HCT116 (cell line): ENCODE data around the gene MTMR10. TPM values are rescaled to one million over a fixed set of nuclear protein-coding genes. Genes with fewer than 3 reads are reported as not detected.

ENCODE experiments used
- ATAC-seq: fragments of 200-7000 bp; cut with Tn5 transposase; 2 replicates; pipeline ENCODE4 v1.9.1; 2020; ENCODE audit warnings: mild to moderate bottlenecking, moderate library complexity
- BruUV-seq: library from RNA; stranded (reverse); fragments of 400-500 nt; replicated peaks from 2 replicates; lab custom pipeline; 2021; lab: Mats Ljungman, UMichigan
- CTCF ChIA-PET: fragments of 300-600 bp; sonication (Branson Sonifier 250); formaldehyde crosslinking; loops from one replicate; lab custom pipeline; 2021; ENCODE audit warnings: antibody characterized with exemption; lab: Charles Lee
- POLR2A ChIA-PET: fragments of 300-600, 350-600 bp; sonication (Branson Sonifier 250); formaldehyde crosslinking; loops from one replicate; lab custom pipeline; 2021; ENCODE audit warnings: antibody characterized with exemption; lab: Charles Lee
- RAD21 ChIA-PET, 2 experiments: fragments of 300-600 bp; sonication (Branson Sonifier 250); formaldehyde crosslinking; loops; one replicate each; lab custom pipeline; 2023; ENCODE audit warnings: low total read pairs in 2 of 2; ENCODE audit not compliant: uncharacterized antibody in 2 of 2, unreplicated experiment in 2 of 2, low non-redundant PET in 1 of 2; lab: Charles Lee
- DNase-seq: peaks from one replicate; pipeline ENCODE4 v3.0.0-alpha.2; 2010; ENCODE audit warnings: low read depth, low spot score
- H2AFZ ChIP-seq: fragments of 200-600 bp; shearing (Covaris generic), sonication (generic); 2 replicates; pipeline ENCODE4 v1.6.1; 2017; ENCODE audit warnings: low read depth, mixed run types, mixed read lengths, antibody characterized with exemption, low read length; ENCODE audit not compliant: poor library complexity, severe bottlenecking
- H3K27ac ChIP-seq: 2 replicates; pipeline ENCODE4 v1.5.1; 2012; ENCODE audit warnings: low read depth, low read length
- H3K27me3 ChIP-seq: fragments of 200-600 bp; sonication (generic); 2 replicates; pipeline ENCODE4 v1.6.1; 2016; ENCODE audit warnings: mixed run types, low read length, mixed read lengths; ENCODE audit not compliant: insufficient read depth
- H3K36me3 ChIP-seq, 2 experiments: fragments of 200-500 bp in 1 of 2; fragments of 200-600 bp in 1 of 2; sonication (Bioruptor generic) in 1 of 2; sonication (generic) in 1 of 2; 2 replicates each; pipeline versions ENCODE4 v1.5.1 to v1.6.1; 2014 to 2016; ENCODE audit warnings: low read length in 2 of 2, inconsistent platforms in 1 of 2, mixed read lengths in 1 of 2, mixed run types in 1 of 2; ENCODE audit not compliant: insufficient read depth in 2 of 2, control insufficient read depth in 1 of 2
- H3K4me1 ChIP-seq, 2 experiments: fragments of 200-600 bp in 1 of 2; sonication (generic) in 1 of 2; 2 replicates each; pipeline versions ENCODE4 v1.5.1 to v1.6.1; 2012 to 2017; ENCODE audit warnings: low read length in 2 of 2, inconsistent platforms in 1 of 2, mild to moderate bottlenecking in 1 of 2, mixed read lengths in 1 of 2, mixed run types in 1 of 2, moderate library complexity in 1 of 2; ENCODE audit not compliant: insufficient read depth in 2 of 2, control insufficient read depth in 1 of 2
- H3K4me2 ChIP-seq: fragments of 200-600 bp; sonication (generic); 2 replicates; pipeline ENCODE4 v1.6.1; 2017; ENCODE audit warnings: mixed run types, low read length, mixed read lengths
- H3K4me3 ChIP-seq, 2 experiments: fragments of 200-600 bp in 1 of 2; sonication (generic) in 1 of 2; replicated peaks in 1 of 2; 2 replicates each; pipeline ENCODE4 v1.5.1; 2011 to 2016; ENCODE audit warnings: low read length in 2 of 2, control low read depth in 1 of 2, low read depth in 1 of 2, mild to moderate bottlenecking in 1 of 2, mixed read lengths in 1 of 2, mixed run types in 1 of 2
- H3K79me2 ChIP-seq: fragments of 200-600 bp; sonication (generic); 2 replicates; pipeline ENCODE4 v1.6.1; 2017; ENCODE audit warnings: mild to moderate bottlenecking, mixed run types, low read length, moderate library complexity, mixed read lengths; ENCODE audit not compliant: insufficient read depth
- H3K9ac ChIP-seq: fragments of 200-600 bp; sonication (generic); 2 replicates; pipeline ENCODE4 v1.6.1; 2016; ENCODE audit warnings: low read length, mixed read lengths
- H3K9me2 ChIP-seq: fragments of 200-600 bp; sonication (generic), shearing (Covaris generic); 2 replicates; pipeline ENCODE4 v1.6.1; 2017; ENCODE audit warnings: mixed run types, mild to moderate bottlenecking, moderate library complexity; ENCODE audit not compliant: insufficient read depth
- H3K9me3 ChIP-seq, 2 experiments: fragments of 200-500 bp in 1 of 2; fragments of 200-600 bp in 1 of 2; sonication (Bioruptor generic) in 1 of 2; sonication (generic) in 1 of 2; 2 replicates each; pipeline ENCODE4 v1.6.1; 2014 to 2017; ENCODE audit warnings: low read length in 2 of 2, mixed read lengths in 2 of 2, inconsistent platforms in 1 of 2, low read depth in 1 of 2, mild to moderate bottlenecking in 1 of 2, mixed run types in 1 of 2, moderate library complexity in 1 of 2; ENCODE audit not compliant: control insufficient read depth in 1 of 2, insufficient read depth in 1 of 2
- H4K20me1 ChIP-seq: fragments of 200-600 bp; sonication (generic), shearing (Covaris generic); 2 replicates; pipeline ENCODE4 v1.6.1; 2017; ENCODE audit warnings: mixed run types, mild to moderate bottlenecking, moderate library complexity; ENCODE audit not compliant: insufficient read depth
- CBX3 ChIP-seq: IDR thresholded peaks from 2 replicates; pipeline ENCODE4 v1.6.1; 2012; ENCODE audit warnings: low read depth
- EGR1 ChIP-seq: IDR thresholded peaks from 2 replicates; pipeline ENCODE4 v1.6.1; 2012; ENCODE audit warnings: low read depth
- ELF1 ChIP-seq: IDR thresholded peaks from 2 replicates; pipeline ENCODE4 v1.6.1; 2012; ENCODE audit warnings: low read depth, borderline replicate concordance
- POLR2AphosphoS5 ChIP-seq: IDR thresholded peaks from 2 replicates; pipeline ENCODE4 v1.6.1; 2011; ENCODE audit warnings: mild to moderate bottlenecking, low read depth, low read length, moderate library complexity
- SP1 ChIP-seq: IDR thresholded peaks from 2 replicates; pipeline ENCODE4 v1.6.1; 2012; ENCODE audit warnings: low read depth
- TCF7L2 ChIP-seq: IDR thresholded peaks from 2 replicates; pipeline ENCODE4 v1.7.0; 2011; ENCODE audit warnings: borderline replicate concordance, inconsistent platforms; ENCODE audit not compliant: insufficient read depth, insufficient read length; ENCODE audit errors: extremely low read depth
- YY1 ChIP-seq: IDR thresholded peaks from 2 replicates; pipeline ENCODE4 v1.6.1; 2011; ENCODE audit warnings: low read length, low read depth, moderate library complexity, mild to moderate bottlenecking; ENCODE audit not compliant: insufficient replicate concordance; ENCODE audit errors: extremely low read depth
- ZBTB33 ChIP-seq: IDR thresholded peaks from 2 replicates; pipeline ENCODE4 v1.6.1; 2011; ENCODE audit warnings: mild to moderate bottlenecking, low read length, moderate library complexity; ENCODE audit not compliant: insufficient replicate concordance; ENCODE audit errors: extremely low read depth
- ZFX ChIP-seq: fragments of 450-650 bp; IDR thresholded peaks from 2 replicates; pipeline ENCODE4 v1.6.1; 2017
- intact Hi-C: fragments of 100-400 bp; cut with micrococcal nuclease; formaldehyde crosslinking; loops from 2 replicates; pipeline ENCODE4 v1.10.0; 2022
- total RNA-seq: library from RNA; stranded (reverse); gene quantifications from one replicate; pipeline ENCODE4 v1.2.1, GENCODE V29; 2021; ENCODE audit not compliant: unreplicated experiment
- TF ChIP-seq, protein P1 (sequence below): IDR thresholded peaks from 2 replicates; pipeline ENCODE4 v1.6.1; 2012
- TF ChIP-seq, protein P2 (sequence below): IDR thresholded peaks from 2 replicates; pipeline ENCODE4 v1.6.1; 2012; ENCODE audit warnings: low read depth

Gene MTMR10
- total RNA-seq, 1 experiment from 2014 or later, result 13.4 TPM

DNA sequence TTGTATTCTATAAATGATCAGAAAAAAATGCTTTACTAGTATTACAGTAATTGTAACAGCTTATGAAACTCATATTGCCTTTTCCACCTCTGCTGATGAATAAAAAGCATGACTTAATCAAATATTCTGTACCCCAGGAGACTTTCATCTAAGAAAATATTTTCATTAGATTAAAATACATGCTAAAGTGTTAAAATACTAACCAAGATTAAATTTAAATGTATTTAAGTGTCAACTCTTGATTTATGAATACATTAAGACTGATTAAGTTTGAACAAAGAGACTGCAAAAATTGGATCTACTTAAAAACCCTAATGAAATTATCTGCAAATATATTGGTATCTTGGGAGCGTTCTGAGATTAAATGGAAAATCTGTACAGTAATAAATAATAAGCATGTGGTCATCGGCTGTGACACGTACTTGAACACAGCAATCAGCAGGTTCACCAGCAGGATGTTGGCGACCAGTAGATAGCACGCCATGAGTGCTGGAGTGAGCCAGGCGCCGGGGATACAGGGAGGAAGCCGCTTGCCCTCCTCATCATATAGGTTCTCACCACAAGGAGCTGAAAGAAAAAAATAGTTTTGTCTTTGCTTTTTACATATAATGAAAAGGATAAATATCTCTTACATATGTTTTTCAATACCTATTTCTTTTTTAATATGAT lies 36.6 kb upstream of the MTMR10 start:
- ChIA-PET CTCF (no interaction called here), RAD21 (no interaction called here), POLR2A (no interaction called here)
- H3K4me3 ChIP-seq, result no peak overlapping the region
- H3K9me2 ChIP-seq, result no peaks in the 10 kb centered on the region
- H3K36me3 ChIP-seq, result no peaks in the 10 kb centered on the region
- intact Hi-C loops, result no loop called here
- no peak overlapping the region for H3K4me2 ChIP-seq
- H3K27me3 ChIP-seq, result no peaks in the 10 kb centered on the region
- ATAC-seq (no peak), DNase-seq (no peak)
- no peak overlapping the region for H2AFZ ChIP-seq
- no peaks in the 10 kb centered on the region for H3K79me2 ChIP-seq
- no TSS peak for BruUV-seq
- H4K20me1 ChIP-seq, result no peaks in the 10 kb centered on the region
- no peaks in the 10 kb centered on the region for H3K9me3 ChIP-seq
- TF ChIP-seq ZBTB33 (no peak), SP1 (no peak), CBX3 (no peak), YY1 (no peak), ELF1 (no peak)
- TF ChIP-seq, protein P1, sequence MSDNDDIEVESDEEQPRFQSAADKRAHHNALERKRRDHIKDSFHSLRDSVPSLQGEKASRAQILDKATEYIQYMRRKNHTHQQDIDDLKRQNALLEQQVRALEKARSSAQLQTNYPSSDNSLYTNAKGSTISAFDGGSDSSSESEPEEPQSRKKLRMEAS, result no peak
- peaks cover 6 to 20% of the 10 kb centered on the region in 2 experiments for H3K4me1 ChIP-seq
- no peak overlapping the region for H3K9ac ChIP-seq
- H3K27ac ChIP-seq, result no peak overlapping the region

- ChIA-PET POLR2A (no interaction called here), RAD21 (no interaction called here), CTCF (no interaction called here)
- Histone ChIP-seq H4K20me1 (no peaks in the 10 kb centered on the region), H3K4me2 (no peak overlapping the region), H3K4me3 (no peak overlapping the region), H3K27ac (no peak overlapping the region), H3K79me2 (no peaks in the 10 kb centered on the region), H3K9me2 (no peaks in the 10 kb centered on the region), H3K4me1 (peaks cover 6 to 23% of the 10 kb centered on the region in 2 experiments), H3K27me3 (no peaks in the 10 kb centered on the region), H2AFZ (no peak overlapping the region), H3K9me3 (no peaks in the 10 kb centered on the region), H3K9ac (no peak overlapping the region), H3K36me3 (no peaks in the 10 kb centered on the region)
- intact Hi-C loops, result no loop called here
- TF ChIP-seq, protein P1, result no peak
- TF ChIP-seq CBX3 (no peak), ZFX (no peak), TCF7L2 (no peak), POLR2AphosphoS5 (no peak), EGR1 (no peak)
- TF ChIP-seq, protein P2, sequence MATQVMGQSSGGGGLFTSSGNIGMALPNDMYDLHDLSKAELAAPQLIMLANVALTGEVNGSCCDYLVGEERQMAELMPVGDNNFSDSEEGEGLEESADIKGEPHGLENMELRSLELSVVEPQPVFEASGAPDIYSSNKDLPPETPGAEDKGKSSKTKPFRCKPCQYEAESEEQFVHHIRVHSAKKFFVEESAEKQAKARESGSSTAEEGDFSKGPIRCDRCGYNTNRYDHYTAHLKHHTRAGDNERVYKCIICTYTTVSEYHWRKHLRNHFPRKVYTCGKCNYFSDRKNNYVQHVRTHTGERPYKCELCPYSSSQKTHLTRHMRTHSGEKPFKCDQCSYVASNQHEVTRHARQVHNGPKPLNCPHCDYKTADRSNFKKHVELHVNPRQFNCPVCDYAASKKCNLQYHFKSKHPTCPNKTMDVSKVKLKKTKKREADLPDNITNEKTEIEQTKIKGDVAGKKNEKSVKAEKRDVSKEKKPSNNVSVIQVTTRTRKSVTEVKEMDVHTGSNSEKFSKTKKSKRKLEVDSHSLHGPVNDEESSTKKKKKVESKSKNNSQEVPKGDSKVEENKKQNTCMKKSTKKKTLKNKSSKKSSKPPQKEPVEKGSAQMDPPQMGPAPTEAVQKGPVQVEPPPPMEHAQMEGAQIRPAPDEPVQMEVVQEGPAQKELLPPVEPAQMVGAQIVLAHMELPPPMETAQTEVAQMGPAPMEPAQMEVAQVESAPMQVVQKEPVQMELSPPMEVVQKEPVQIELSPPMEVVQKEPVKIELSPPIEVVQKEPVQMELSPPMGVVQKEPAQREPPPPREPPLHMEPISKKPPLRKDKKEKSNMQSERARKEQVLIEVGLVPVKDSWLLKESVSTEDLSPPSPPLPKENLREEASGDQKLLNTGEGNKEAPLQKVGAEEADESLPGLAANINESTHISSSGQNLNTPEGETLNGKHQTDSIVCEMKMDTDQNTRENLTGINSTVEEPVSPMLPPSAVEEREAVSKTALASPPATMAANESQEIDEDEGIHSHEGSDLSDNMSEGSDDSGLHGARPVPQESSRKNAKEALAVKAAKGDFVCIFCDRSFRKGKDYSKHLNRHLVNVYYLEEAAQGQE, result no peak
- no peak for DNase-seq
- ATAC-seq, result no peak
- BruUV-seq, result no TSS peak
These were observed 34.6 kb upstream of the MTMR10 start for GRCh38 chr15:31025996-31026395.
